ENCODE data around the gene RNU1-1.
"Not testable (repeated sequence)": the region's sequence is repeated elsewhere in the genome, so short reads cannot be mapped to it uniquely, and the experiment has no call there.

DNA sequence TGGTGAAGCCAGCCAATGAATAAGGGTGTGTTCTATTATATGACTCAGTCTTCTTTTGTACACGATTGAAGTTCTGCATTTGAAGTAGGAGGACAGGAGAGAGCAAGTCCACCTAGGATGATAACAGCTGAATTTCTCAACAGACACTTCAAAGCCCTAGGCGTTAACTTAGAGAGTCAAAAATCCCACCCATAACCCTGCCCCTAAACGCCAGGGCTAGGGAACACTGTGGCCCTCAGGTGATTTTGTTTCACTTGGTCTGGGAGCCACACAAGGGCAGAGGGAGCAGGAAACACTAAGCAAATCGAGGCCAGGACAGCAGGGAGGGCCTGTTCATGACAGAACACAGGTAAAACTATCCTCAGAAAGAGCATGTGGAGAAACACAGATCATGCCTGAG, 47.0 kb upstream of the RNU1-1 start:
- TF ChIP-seq, protein P1, sequence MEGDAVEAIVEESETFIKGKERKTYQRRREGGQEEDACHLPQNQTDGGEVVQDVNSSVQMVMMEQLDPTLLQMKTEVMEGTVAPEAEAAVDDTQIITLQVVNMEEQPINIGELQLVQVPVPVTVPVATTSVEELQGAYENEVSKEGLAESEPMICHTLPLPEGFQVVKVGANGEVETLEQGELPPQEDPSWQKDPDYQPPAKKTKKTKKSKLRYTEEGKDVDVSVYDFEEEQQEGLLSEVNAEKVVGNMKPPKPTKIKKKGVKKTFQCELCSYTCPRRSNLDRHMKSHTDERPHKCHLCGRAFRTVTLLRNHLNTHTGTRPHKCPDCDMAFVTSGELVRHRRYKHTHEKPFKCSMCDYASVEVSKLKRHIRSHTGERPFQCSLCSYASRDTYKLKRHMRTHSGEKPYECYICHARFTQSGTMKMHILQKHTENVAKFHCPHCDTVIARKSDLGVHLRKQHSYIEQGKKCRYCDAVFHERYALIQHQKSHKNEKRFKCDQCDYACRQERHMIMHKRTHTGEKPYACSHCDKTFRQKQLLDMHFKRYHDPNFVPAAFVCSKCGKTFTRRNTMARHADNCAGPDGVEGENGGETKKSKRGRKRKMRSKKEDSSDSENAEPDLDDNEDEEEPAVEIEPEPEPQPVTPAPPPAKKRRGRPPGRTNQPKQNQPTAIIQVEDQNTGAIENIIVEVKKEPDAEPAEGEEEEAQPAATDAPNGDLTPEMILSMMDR (IDR thresholded peaks at IDR 0.05): not testable (repeated sequence)
- TF ChIP-seq POLR2A (IDR thresholded peaks at IDR 0.05): not testable (repeated sequence)
